HG02798 (cell line): ENCODE measurements around the gene SH3BGRL2.
"Not testable (repeated sequence)": the region's sequence is repeated elsewhere in the genome, so short reads cannot be mapped to it uniquely, and the experiment has no call there.

Experiments used
- ATAC-seq: cut with Tn5 transposase; IDR thresholded peaks from one replicate; pipeline ENCODE4 v1.9.1; 2021; ENCODE audit warnings: mild to moderate bottlenecking; ENCODE audit not compliant: unreplicated experiment, poor library complexity

The SH3BGRL2 gene

DNA sequence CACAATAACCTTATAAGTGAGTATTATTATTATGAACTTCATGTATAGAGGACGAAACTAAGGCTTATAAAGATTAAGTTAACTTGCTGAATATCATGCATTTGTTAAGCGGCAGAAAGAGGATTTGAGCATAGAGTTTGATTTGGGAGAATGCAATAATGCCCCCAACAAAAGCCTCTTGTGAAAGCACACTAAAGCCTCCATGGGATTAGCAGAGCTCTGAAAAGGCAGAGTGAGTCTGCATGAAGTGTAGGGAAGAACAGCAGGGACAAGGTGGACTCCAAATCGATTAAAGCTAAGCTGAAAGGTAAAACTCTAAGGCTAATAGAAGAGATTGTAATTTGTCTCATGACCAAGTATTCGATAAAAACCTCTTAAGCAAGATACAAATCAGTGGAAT lies 100.3 kb downstream of the SH3BGRL2 start:
- no peak for ATAC-seq

DNA sequence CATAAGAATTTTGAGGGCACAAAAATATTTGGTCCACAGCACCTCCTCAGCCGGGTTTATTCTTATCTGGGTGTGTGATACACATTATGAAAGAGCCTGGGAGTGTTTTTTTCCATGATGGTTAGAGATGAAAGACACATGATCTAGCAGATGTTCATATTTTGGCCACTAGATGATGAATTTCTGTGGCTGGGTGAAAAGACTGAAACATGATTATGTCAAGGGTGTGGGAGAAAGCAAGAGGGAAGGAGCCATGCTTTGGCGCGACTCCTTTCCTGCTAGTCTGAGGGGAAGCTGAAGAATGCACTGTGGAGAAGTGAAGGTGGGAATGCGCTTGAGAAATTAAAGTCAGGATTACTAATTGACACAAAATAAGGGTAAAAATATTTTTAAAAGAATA lies 102.3 kb downstream of the SH3BGRL2 start:
- ATAC-seq = no peak

DNA sequence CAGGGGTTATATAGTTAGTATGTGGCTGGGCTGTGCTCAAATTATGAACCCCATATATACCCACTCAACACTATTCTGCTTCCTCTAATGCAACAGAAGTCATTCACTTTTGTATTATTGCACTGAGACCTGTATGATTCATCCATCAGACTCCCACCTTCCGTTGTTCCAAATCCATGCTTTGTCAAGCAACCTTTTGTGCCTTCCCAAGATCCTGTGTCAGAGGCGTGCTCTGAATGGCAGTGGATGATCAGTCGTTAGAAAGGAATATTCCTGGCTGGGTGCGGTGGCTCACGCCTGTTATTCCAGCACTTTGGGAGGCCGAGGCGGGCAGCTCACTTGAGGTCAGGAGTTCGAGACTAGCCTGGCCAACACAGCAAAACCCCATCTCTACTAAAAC lies 103.2 kb downstream of the SH3BGRL2 start:
- ATAC-seq = no peak

DNA sequence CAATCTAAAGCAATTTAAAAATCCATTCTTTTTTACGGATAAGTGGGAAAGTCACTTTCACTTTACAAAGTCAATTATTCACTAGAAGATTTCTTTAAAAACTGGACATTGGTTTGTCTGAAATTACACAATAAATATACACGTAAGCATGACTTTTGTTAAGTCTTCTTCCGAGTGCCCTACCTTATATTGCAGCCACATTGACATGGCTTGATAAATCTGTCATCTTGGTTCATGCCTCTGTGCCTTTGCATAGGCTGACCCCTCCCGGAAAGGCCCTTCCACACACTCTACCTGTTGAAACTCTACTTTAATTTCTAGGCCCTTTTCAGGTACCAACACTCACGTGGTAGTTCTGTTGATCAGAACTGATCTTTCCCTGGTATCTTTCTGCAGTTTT lies 104.1 kb downstream of the SH3BGRL2 start:
- no peak for ATAC-seq

DNA sequence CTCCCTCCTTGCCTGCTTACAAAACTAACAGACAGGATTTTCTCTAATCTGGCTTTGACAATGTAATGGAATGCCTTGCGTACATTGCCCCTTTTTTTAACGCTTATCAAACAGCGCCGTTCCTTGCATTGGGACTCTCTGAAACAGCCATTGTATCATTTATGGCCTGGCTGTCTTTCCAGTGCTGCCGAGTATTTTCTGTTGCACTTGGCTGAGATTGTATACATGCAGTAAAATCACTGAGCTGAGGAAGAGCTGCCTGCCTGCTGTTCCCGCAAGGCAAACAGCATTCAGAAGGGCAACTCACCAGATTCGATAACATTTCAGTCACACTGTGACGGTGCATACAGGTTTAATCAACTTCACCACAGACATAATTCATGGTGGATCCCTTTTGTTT lies 106.0 kb downstream of the SH3BGRL2 start:
- no peak for ATAC-seq

DNA sequence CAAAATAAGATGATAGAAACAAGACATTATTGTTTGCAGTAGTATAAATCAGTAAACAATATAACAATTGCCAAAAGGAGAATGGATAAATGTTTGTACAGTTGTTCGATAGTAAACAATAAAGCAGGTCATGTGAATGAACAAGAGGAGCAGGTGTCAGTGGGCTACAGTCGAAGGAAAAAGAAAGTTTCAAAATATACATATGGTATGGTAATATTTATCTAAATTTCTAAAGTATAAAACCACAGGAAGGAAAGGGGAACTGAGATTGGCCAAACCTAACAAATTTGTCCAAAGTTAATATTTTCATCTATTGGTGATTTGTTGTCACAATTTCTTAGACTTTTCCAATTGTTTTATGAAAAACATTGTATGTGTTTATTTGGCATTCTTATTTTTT lies 110.9 kb downstream of the SH3BGRL2 start:
- no peak for ATAC-seq

DNA sequence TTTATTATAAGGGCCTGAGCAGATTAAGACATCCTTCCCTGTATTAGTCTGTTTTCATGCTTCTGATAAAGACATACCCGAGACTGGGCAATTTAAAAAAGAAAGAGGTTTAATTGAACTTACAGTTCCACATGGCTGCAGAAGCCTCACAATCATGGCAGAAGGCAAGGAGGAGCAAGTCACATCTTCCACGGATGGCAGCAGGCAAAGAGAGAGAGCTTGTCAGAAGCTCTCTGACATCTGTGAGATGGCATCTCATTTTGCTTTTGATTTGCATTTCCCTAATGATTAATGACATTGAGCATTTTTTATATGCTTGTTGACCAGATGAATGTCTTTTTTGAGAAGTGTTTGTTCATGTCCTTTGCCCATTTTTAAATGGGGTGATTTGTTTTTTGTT lies 114.2 kb downstream of the SH3BGRL2 start:
- not testable (repeated sequence) for ATAC-seq

DNA sequence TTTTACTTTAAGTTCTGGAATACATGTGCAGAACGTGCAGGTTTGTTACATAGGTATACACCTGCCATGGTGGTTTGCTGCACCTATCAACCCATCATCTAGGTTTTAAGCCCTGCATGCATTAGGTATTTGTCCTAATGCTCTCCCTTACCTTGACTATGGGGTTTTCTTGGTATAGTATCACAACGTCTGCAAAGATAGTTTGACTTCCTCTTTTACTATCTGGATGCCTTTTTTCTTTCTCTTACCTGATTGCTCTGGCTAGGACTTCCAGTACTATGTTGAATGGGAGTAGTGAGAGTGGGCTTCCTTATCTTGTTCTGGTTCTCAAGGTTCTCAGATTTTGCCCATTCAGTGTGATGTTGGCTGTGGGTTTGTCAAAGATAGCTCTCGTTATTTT lies 115.2 kb downstream of the SH3BGRL2 start:
- not testable (repeated sequence) for ATAC-seq

DNA sequence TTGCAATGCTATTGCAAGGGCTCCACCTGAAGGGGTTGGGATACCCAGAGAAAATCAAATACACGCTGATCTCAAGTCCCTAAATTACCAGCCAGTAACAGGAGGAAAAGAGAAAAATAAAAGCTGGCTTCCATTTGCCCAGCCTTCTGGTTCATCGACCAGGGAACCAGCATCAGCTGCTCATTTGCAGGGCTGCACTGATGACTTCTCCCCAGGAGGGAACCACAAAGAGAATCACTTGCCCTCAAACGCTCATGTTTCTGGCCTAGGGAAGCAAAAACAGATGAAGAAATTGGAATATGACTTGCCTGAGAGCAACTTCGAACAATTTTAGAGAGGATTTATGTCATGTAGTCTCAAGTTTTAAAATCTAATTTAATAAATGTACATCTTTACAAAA lies 119.7 kb downstream of the SH3BGRL2 start:
- ATAC-seq = no peak
